AG04449 (cell line): Measurements from ENCODE around the gene CDH12.

ENCODE experiments used
- CTCF ChIA-PET: fragments of 350-600 bp; formaldehyde crosslinking; extraction: SDS; loops from one replicate; lab custom pipeline; 2021; ENCODE audit warnings: antibody characterized with exemption; lab: Yijun Ruan, JAX
- POLR2A ChIA-PET: fragments of 400-600, 350-600 bp; formaldehyde crosslinking; extraction: SDS; loops from one replicate; lab custom pipeline; 2020; ENCODE audit warnings: antibody characterized with exemption, inconsistent platforms; lab: Yijun Ruan, JAX
- DNase-seq: peaks from one replicate; pipeline ENCODE4 v3.0.0-alpha.2; 2010; ENCODE audit warnings: low read depth, low spot score
- H3K4me3 ChIP-seq: 2 replicates; pipeline ENCODE4 v1.5.1; 2011; ENCODE audit warnings: low read depth, mild to moderate bottlenecking, control low read depth, low read length
- CTCF ChIP-seq: IDR thresholded peaks from one replicate; pipeline ENCODE4 v1.5.1; 2011; ENCODE audit warnings: mild to moderate bottlenecking, moderate library complexity, low read length, control low read depth, inconsistent platforms; ENCODE audit not compliant: insufficient read depth; ENCODE audit errors: missing control alignments

Gene CDH12

GRCh38 chr5:22488427-22488826 lies 364.7 kb downstream of the CDH12 start:
- H3K4me3 ChIP-seq = no peak overlapping the region
- no peak for DNase-seq
- ChIA-PET POLR2A (no interaction called here), CTCF (no interaction called here)
- no peak for TF ChIP-seq CTCF

DNA sequence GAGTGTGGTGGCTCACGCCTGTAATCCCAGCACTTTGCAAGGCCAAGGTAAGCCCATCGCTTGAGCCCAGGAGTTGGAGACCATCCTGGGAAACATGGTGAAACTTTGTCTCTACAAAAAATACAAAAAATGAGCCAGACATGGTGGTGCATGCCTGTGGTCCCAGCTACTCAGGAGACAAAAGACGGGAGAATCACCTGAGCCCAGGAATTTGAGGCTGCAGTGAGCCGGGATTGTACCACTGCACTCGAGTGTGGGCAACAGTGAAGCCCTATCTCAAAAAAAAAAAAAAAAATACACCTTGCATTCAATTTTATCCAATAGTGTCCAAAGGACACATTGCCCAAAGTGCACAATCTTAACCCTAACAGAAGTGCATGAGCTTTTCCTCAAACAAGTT lies 372.8 kb downstream of the CDH12 start:
- POLR2A ChIA-PET = no interaction called here
- CTCF ChIA-PET = no interaction called here
- DNase-seq = no peak
- no peak overlapping the region for H3K4me3 ChIP-seq
- TF ChIP-seq CTCF = no peak

DNA sequence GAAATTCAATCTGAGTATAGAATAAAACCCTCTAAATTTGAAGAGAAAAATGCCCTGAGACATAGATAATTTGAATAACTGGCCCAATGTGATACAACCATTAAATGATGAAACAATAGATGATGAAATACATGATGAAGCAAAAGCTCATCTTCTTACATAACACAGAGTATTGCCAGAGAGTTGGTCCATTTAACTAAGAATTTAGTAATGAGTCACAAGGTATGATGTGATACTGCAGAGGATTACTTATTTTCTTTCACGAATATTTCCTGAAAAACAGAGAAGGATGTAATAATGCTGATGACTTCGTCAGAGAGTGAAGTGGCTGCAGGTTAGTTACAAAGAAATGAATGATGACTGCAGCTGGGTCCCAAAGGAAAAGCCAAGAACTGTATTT lies 379.3 kb downstream of the CDH12 start:
- H3K4me3 ChIP-seq = no peak overlapping the region
- ChIA-PET CTCF (no interaction called here), POLR2A (no interaction called here)
- TF ChIP-seq CTCF = no peak
- DNase-seq = no peak

GRCh38 chr5:22471154-22471553 lies 382.0 kb downstream of the CDH12 start:
- no peak overlapping the region for H3K4me3 ChIP-seq
- ChIA-PET CTCF (no interaction called here), POLR2A (no interaction called here)
- TF ChIP-seq CTCF = no peak
- DNase-seq = no peak

GRCh38 chr5:22470408-22470807 lies 382.7 kb downstream of the CDH12 start:
- DNase-seq = no peak
- POLR2A ChIA-PET = no interaction called here
- TF ChIP-seq CTCF = no peak
- CTCF ChIA-PET = no interaction called here
- H3K4me3 ChIP-seq = no peak overlapping the region

- POLR2A ChIA-PET = no interaction called here
- CTCF ChIA-PET = no interaction called here
- no peak for TF ChIP-seq CTCF
- no peak for DNase-seq
- no peak overlapping the region for H3K4me3 ChIP-seq
These were observed 387.5 kb downstream of the CDH12 start for GRCh38 chr5:22465616-22466015.
